ENCODE measurements around the gene FFAR2. TPM values are rescaled to one million over a fixed set of nuclear protein-coding genes. Genes with fewer than 3 reads are reported as not detected.

FFAR2 gene
- polyA plus RNA-seq, 2 of the 4 experiments (the other 2 are of a cell fraction) = 0.30 TPM; not detected in 1

DNA sequence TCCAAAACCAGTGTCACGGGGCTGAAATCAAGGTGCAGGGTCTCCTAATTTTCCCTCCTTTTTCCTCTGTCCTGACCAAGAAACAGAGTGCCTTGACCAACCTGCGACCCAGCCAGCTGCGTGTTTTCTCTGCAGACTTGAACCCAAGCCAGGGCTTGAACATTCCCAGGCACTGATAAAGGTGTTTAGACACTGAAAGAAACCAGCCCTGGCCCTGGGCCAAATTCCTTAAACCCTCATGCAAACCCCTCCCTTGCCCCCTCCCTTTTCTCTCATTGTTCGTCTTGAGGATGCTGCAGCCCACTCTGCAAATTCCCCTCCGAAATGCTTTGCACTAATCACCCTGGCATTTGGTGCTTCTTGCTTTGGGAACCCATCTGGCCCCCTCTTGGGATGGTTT is 9.5 kb upstream of the FFAR2 start (continued):
- TF ChIP-seq EHMT2 (IDR thresholded peaks at IDR 0.05; ENCODE audit: low read depth) = no peak
- no peak for TF ChIP-seq EHF (CRISPR knock-in tag; IDR thresholded peaks at IDR 0.05)
- TF ChIP-seq CHD4 (IDR thresholded peaks at IDR 0.05; ENCODE audit: borderline replicate concordance) = no peak
- TF ChIP-seq, protein P1, sequence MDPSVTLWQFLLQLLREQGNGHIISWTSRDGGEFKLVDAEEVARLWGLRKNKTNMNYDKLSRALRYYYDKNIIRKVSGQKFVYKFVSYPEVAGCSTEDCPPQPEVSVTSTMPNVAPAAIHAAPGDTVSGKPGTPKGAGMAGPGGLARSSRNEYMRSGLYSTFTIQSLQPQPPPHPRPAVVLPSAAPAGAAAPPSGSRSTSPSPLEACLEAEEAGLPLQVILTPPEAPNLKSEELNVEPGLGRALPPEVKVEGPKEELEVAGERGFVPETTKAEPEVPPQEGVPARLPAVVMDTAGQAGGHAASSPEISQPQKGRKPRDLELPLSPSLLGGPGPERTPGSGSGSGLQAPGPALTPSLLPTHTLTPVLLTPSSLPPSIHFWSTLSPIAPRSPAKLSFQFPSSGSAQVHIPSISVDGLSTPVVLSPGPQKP (IDR thresholded peaks at IDR 0.05; ENCODE audit: low read depth, low read length) = no peak
- TF ChIP-seq, protein P2, sequence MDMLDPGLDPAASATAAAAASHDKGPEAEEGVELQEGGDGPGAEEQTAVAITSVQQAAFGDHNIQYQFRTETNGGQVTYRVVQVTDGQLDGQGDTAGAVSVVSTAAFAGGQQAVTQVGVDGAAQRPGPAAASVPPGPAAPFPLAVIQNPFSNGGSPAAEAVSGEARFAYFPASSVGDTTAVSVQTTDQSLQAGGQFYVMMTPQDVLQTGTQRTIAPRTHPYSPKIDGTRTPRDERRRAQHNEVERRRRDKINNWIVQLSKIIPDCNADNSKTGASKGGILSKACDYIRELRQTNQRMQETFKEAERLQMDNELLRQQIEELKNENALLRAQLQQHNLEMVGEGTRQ (IDR thresholded peaks at IDR 0.05) = no peak

DNA sequence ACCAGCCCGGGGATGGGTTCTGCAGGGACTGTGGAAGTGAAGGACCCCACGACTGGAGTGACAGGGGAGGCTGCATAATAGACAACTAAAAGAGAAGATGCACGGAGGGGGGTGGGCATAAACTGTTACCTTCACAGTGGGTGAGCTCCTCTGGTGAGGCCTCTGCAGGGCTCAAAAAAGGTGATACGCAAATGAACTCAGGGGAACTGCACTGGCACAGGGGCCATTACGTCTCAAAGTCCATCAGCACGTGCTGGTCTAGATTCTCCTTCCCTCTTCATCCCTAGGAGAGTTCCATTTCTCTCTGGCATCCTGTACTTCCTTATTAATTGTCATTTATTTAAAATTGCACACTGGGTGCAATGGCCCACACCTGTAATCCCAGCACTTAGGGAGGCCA is 8.1 kb upstream of the FFAR2 start:
- Histone ChIP-seq H3K4me3 (no peak overlapping the region), H3K9me3 (no peaks in the 10 kb centered on the region), H3K4me1 (peaks cover 16% of the 10 kb centered on the region), H3K4me2 (no peak overlapping the region), H3K27ac (no peak overlapping the region)
- FAIRE-seq = no peak
- 60% methylated on average over 6 of the region's 6 CpGs for WGBS (ENCODE audit: missing lambda C conversion rate)
- TF ChIP-seq, protein P3, sequence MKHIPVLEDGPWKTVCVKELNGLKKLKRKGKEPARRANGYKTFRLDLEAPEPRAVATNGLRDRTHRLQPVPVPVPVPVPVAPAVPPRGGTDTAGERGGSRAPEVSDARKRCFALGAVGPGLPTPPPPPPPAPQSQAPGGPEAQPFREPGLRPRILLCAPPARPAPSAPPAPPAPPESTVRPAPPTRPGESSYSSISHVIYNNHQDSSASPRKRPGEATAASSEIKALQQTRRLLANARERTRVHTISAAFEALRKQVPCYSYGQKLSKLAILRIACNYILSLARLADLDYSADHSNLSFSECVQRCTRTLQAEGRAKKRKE (CRISPR knock-in tag; IDR thresholded peaks at IDR 0.05; ENCODE audit: low read depth) = no peak
- TF ChIP-seq RCOR1 (IDR thresholded peaks at IDR 0.05; ENCODE audit: low read depth, low read length) (no peak), RFX5 (IDR thresholded peaks at IDR 0.05) (no peak), HOXA7 (CRISPR knock-in tag; IDR thresholded peaks at IDR 0.05) (no peak), EHMT2 (IDR thresholded peaks at IDR 0.05; ENCODE audit: low read depth) (no peak), FOSB (CRISPR knock-in tag; IDR thresholded peaks at IDR 0.05) (no peak), MAZ (IDR thresholded peaks at IDR 0.05; ENCODE audit: borderline replicate concordance, low read depth, low read length) (no peak), PHF8 (IDR thresholded peaks at IDR 0.05; ENCODE audit: borderline replicate concordance, low read depth) (no peak), CBX2 (IDR thresholded peaks at IDR 0.05; ENCODE audit: borderline replicate concordance, low read depth) (no peak)
- TF ChIP-seq, protein P4, sequence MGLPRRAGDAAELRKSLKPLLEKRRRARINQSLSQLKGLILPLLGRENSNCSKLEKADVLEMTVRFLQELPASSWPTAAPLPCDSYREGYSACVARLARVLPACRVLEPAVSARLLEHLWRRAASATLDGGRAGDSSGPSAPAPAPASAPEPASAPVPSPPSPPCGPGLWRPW (IDR thresholded peaks at IDR 0.05) = no peak
- POLR2A ChIA-PET = no interaction called here
- no peak for ATAC-seq
- CTCF ChIA-PET = interaction anchor here (0.8 to 2.4 kb wide), 3 partner anchors 10 to 29 kb away, joined by 3 to 13 read pairs (median 3); no protein-coding TSS in a partner anchor
- DNase-seq (ENCODE audit: low read depth in 1 of 2, low spot score in 1 of 2) = no peak

DNA sequence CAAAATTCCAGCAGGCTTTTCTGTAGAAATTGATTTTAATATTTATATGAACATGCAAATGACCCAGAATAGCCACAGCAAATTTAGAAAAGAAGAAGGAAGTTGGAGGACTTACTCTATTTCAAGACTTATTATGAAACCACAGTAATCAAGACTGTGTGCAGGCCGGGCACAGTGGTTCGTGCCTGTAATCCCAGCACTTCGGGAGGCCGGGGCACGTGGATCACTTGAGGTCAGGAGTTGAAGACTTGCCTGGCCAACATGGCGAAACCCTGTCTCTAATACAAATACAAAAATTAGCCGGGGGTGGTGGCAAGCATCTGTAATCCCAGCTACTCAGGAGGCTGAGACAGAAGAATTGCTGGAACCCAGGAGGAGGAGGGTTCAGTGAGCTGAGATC is 6.0 kb upstream of the FFAR2 start:
- ATAC-seq (no peak), DNase-seq (ENCODE audit: low read depth in 1 of 2, low spot score in 1 of 2) (no peak), FAIRE-seq (no peak)
- ChIA-PET POLR2A (no interaction called here), CTCF (interaction anchor here (0.6 to 2.1 kb wide), 4 partner anchors 13 to 89 kb away, joined by 3 to 8 read pairs (median 4); no protein-coding TSS in a partner anchor)
- Histone ChIP-seq H3K4me2 (no peak overlapping the region), H3K9me3 (no peaks in the 10 kb centered on the region), H3K27ac (no peak overlapping the region), H3K4me3 (no peak overlapping the region), H3K4me1 (peaks cover 6% of the 10 kb centered on the region)
- WGBS (ENCODE audit: missing lambda C conversion rate) = 66% methylated on average over 7 of the region's 7 CpGs
- TF ChIP-seq, protein P1 (IDR thresholded peaks at IDR 0.05; ENCODE audit: low read depth, low read length) = no peak
- no peak for TF ChIP-seq HEYL (CRISPR knock-in tag; IDR thresholded peaks at IDR 0.05)
- no peak for TF ChIP-seq NPAS2 (CRISPR knock-in tag; IDR thresholded peaks at IDR 0.05; ENCODE audit: borderline replicate concordance)
- no peak for TF ChIP-seq TP53 (CRISPR knock-in tag; IDR thresholded peaks at IDR 0.05)
- no peak for TF ChIP-seq MYC (IDR thresholded peaks at IDR 0.05; ENCODE audit: borderline replicate concordance, low read length)
- TF ChIP-seq, protein P5, sequence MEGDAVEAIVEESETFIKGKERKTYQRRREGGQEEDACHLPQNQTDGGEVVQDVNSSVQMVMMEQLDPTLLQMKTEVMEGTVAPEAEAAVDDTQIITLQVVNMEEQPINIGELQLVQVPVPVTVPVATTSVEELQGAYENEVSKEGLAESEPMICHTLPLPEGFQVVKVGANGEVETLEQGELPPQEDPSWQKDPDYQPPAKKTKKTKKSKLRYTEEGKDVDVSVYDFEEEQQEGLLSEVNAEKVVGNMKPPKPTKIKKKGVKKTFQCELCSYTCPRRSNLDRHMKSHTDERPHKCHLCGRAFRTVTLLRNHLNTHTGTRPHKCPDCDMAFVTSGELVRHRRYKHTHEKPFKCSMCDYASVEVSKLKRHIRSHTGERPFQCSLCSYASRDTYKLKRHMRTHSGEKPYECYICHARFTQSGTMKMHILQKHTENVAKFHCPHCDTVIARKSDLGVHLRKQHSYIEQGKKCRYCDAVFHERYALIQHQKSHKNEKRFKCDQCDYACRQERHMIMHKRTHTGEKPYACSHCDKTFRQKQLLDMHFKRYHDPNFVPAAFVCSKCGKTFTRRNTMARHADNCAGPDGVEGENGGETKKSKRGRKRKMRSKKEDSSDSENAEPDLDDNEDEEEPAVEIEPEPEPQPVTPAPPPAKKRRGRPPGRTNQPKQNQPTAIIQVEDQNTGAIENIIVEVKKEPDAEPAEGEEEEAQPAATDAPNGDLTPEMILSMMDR (IDR thresholded peaks at IDR 0.05) = no peak
- no peak for TF ChIP-seq ZSCAN20 (CRISPR knock-in tag; IDR thresholded peaks at IDR 0.05)
- TF ChIP-seq, protein P6, sequence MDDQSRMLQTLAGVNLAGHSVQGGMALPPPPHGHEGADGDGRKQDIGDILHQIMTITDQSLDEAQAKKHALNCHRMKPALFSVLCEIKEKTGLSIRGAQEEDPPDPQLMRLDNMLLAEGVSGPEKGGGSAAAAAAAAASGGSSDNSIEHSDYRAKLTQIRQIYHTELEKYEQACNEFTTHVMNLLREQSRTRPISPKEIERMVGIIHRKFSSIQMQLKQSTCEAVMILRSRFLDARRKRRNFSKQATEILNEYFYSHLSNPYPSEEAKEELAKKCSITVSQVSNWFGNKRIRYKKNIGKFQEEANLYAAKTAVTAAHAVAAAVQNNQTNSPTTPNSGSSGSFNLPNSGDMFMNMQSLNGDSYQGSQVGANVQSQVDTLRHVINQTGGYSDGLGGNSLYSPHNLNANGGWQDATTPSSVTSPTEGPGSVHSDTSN (IDR thresholded peaks at IDR 0.05) = no peak
- no peak for TF ChIP-seq NR3C1 (IDR thresholded peaks at IDR 0.05)
- no peak for TF ChIP-seq ZNF302 (CRISPR knock-in tag; IDR thresholded peaks at IDR 0.05)
- no peak for TF ChIP-seq ZFP36 (IDR thresholded peaks at IDR 0.05; ENCODE audit: borderline replicate concordance, partially characterized antibody)
- TF ChIP-seq PHF8 (IDR thresholded peaks at IDR 0.05; ENCODE audit: borderline replicate concordance, low read depth) = no peak
- TF ChIP-seq, protein P7, sequence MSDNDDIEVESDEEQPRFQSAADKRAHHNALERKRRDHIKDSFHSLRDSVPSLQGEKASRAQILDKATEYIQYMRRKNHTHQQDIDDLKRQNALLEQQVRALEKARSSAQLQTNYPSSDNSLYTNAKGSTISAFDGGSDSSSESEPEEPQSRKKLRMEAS (IDR thresholded peaks at IDR 0.05) = no peak
- TF ChIP-seq POLR2AphosphoS2 (conservative IDR thresholded peaks at IDR 0.05; ENCODE audit: low read length) = no peak

Data from A549 (cell line).